Measurements from ENCODE around the gene HS3ST5. TPM values are rescaled to one million over a fixed set of nuclear protein-coding genes. Genes with fewer than 3 reads are reported as not detected.
A peak's percentile ranks its signal among the peaks of the same experiment; 100 is the strongest.

HS3ST5 gene
- total RNA-seq, 1 experiment from 2014 or later = 14.4 TPM

DNA sequence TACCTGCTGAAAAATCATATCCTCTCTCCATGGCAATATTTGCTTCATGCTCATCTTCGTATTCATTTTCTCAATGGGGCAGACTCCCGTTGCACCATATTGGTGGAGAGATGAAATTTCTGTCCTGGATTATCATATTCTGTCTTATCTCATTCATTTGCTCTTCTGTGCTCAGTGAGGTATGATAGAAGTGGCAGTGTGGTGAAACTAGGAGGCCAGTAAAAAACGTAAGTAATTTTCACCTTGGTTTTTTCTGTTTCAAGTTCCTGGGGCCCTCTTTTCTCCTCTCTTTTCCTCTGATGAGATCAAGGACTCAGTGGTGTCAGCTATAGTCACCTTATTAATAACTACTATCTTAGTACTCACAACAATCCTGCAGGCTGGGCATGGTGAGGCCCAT is 189.4 kb downstream of the HS3ST5 start:
- Mint-ChIP-seq H3K4me1 (peaks cover 26 to 32% of the 10 kb centered on the region in 2 experiments), H3K27ac (peak overlapping the region in 2 of 3 experiments; percentile 12 to 80; a peak in 2 of 7 replicates), H3K9me3 (peaks cover 5 to 9% of the 10 kb centered on the region in 2 experiments; a peak in 2 of 5 replicates), H3K27me3 (ENCODE audit: low read depth) (no peaks in the 10 kb centered on the region), H3K4me3 (no peak overlapping the region), H3K36me3 (ENCODE audit: insufficient read depth in 1 of 3, low read depth in 3 of 3) (peaks cover 0 to 19% (median 10%) of the 10 kb centered on the region in 3 experiments; a peak in 5 of 7 replicates)
- H3K23me2 ChIP-seq (ENCODE audit: insufficient read length, low read depth, low read length, poor library complexity, severe bottlenecking) = no peaks in the 10 kb centered on the region
- no peak overlapping the region for H2BK120ac ChIP-seq (ENCODE audit: low read depth, low read length, poor library complexity, severe bottlenecking)
- H3K4ac ChIP-seq (ENCODE audit: low read depth, low read length) = no peak overlapping the region
- no peak overlapping the region for H3T11ph ChIP-seq (ENCODE audit: low read length)
- H3K79me2 ChIP-seq (ENCODE audit: insufficient read depth, low read length) = no peaks in the 10 kb centered on the region
- no peak overlapping the region for H3K56ac ChIP-seq (ENCODE audit: insufficient read length, low read depth, low read length)
- no peaks in the 10 kb centered on the region for H3K27me3 ChIP-seq (ENCODE audit: insufficient read depth, low read length)
- H3K14ac ChIP-seq (ENCODE audit: insufficient read depth, low read length) = no peak overlapping the region
- H4K8ac ChIP-seq (replicated peaks; ENCODE audit: insufficient read length, low read depth, low read length) = no peak overlapping the region
- H2BK15ac ChIP-seq (ENCODE audit: low read depth, low read length) = no peak overlapping the region
- H2BK12ac ChIP-seq (ENCODE audit: insufficient read length, low read depth, low read length) = no peak overlapping the region
- H3K79me1 ChIP-seq (ENCODE audit: insufficient read depth, low read depth, low read length, poor library complexity, severe bottlenecking) = no peaks in the 10 kb centered on the region
- no peaks in the 10 kb centered on the region for H4K20me1 ChIP-seq (ENCODE audit: control insufficient read depth, insufficient read depth, insufficient read length)
- TF ChIP-seq, protein P1, sequence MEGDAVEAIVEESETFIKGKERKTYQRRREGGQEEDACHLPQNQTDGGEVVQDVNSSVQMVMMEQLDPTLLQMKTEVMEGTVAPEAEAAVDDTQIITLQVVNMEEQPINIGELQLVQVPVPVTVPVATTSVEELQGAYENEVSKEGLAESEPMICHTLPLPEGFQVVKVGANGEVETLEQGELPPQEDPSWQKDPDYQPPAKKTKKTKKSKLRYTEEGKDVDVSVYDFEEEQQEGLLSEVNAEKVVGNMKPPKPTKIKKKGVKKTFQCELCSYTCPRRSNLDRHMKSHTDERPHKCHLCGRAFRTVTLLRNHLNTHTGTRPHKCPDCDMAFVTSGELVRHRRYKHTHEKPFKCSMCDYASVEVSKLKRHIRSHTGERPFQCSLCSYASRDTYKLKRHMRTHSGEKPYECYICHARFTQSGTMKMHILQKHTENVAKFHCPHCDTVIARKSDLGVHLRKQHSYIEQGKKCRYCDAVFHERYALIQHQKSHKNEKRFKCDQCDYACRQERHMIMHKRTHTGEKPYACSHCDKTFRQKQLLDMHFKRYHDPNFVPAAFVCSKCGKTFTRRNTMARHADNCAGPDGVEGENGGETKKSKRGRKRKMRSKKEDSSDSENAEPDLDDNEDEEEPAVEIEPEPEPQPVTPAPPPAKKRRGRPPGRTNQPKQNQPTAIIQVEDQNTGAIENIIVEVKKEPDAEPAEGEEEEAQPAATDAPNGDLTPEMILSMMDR (conservative IDR thresholded peaks at IDR 0.05) = no peak
- no peak overlapping the region for H2AFZ ChIP-seq (ENCODE audit: low read length)
- H3K9ac ChIP-seq (ENCODE audit: extremely low read depth, insufficient read length, low read length) = no peak overlapping the region
- H3K27ac ChIP-seq (ENCODE audit: insufficient read length, low read depth, low read length) = no peak overlapping the region
- H3K9me3 ChIP-seq (ENCODE audit: control insufficient read depth, low read depth, low read length) = no peaks in the 10 kb centered on the region
- H3K4me2 ChIP-seq (ENCODE audit: insufficient read depth, insufficient read length, low read length) = no peak overlapping the region
- peaks cover 3% of the 10 kb centered on the region; the same call in 1 of the 2 replicates for H3K4me1 ChIP-seq (ENCODE audit: insufficient read depth, low read length)
- H2AK5ac ChIP-seq (ENCODE audit: insufficient read length, low read length) = no peak overlapping the region
- H2BK20ac ChIP-seq (ENCODE audit: low read depth, low read length, poor library complexity, severe bottlenecking) = no peak overlapping the region
- no peak overlapping the region for H2BK5ac ChIP-seq (ENCODE audit: insufficient read length, low read length)
- no peak overlapping the region for H4K5ac ChIP-seq (ENCODE audit: insufficient read length, low read depth, low read length)
- no peak overlapping the region for H3K18ac ChIP-seq (ENCODE audit: insufficient read length, low read depth, low read length)
- no peak for DNase-seq
- no peak overlapping the region for H4K91ac ChIP-seq (ENCODE audit: insufficient read length, low read depth, low read length)
- no CpG with 5 or more reads among the region's 3 CpGs for WGBS (ENCODE audit: extremely low coverage, insufficient read length, low lambda C conversion rate)
- H3K23ac ChIP-seq (ENCODE audit: insufficient read length, low read depth, low read length) = no peak overlapping the region
